SK-N-SH treated with all-trans-retinoic acid at 6 μM for 48 hours (cell line): ENCODE measurements around the gene RNF144A.

Experiments
- ARNTL ChIP-seq: fragments of 450-650 bp; formaldehyde crosslinking; IDR thresholded peaks from 2 replicates; pipeline ENCODE4 v1.5.0; 2020; ENCODE audit warnings: low read depth, mild to moderate bottlenecking, moderate library complexity, borderline replicate concordance
- GLIS3 ChIP-seq: fragments of 250-450 bp; sonication (Bioruptor Pico); IDR thresholded peaks from 2 replicates; pipeline ENCODE4 v1.5.0; 2020; ENCODE audit warnings: mild to moderate bottlenecking, moderate library complexity
- PATZ1 ChIP-seq: fragments of 250-450 bp; sonication (Bioruptor Pico); IDR thresholded peaks from 2 replicates; pipeline ENCODE4 v1.8.0; 2020; ENCODE audit warnings: mild to moderate bottlenecking, moderate library complexity, borderline replicate concordance
- PPARA ChIP-seq: fragments of 250-450 bp; sonication (Bioruptor Pico); IDR thresholded peaks from 2 replicates; pipeline ENCODE4 v1.5.0; 2020; ENCODE audit warnings: mild to moderate bottlenecking, borderline replicate concordance
- RARB ChIP-seq: fragments of 250-450 bp; sonication (Bioruptor Pico); IDR thresholded peaks from 2 replicates; pipeline ENCODE4 v1.8.0; 2021; ENCODE audit warnings: mild to moderate bottlenecking, moderate library complexity

GRCh38 chr2:7083580-7084509 lies 166.6 kb downstream of the RNF144A start:
- TF ChIP-seq RARB (CRISPR knock-in tag) (no peak), GLIS3 (CRISPR knock-in tag) (no peak), ARNTL (CRISPR knock-in tag) (no peak), PPARA (CRISPR knock-in tag) (no peak), PATZ1 (CRISPR knock-in tag) (no peak)
